ENCODE data around the gene DYRK1B.

DNA sequence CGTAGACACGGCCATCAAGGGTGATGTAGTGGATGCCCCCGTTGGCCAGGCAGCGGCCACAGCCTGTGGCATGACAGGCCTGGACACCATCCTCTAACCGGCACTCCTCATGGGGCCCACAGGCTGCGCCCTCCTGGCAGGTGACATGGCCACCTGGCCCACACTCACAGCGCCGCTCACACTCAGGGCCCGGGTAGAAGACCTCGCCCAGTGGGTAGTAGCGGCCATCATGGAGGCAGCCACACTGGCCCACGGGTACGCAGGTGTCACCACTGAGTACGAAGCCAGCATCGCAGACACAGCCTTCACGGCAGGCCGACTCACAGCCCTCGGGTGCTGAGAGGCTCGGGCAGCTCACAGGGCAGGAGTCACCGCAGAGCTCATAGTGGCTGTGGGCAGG, 39.4 kb upstream of the DYRK1B start:
- TF ChIP-seq POLR2AphosphoS5 (IDR thresholded peaks at IDR 0.05) (no peak), POLR2A (IDR thresholded peaks at IDR 0.05; ENCODE audit: low read depth) (no peak), EP300 (IDR thresholded peaks at IDR 0.05) (no peak)
- TF ChIP-seq, protein P1, sequence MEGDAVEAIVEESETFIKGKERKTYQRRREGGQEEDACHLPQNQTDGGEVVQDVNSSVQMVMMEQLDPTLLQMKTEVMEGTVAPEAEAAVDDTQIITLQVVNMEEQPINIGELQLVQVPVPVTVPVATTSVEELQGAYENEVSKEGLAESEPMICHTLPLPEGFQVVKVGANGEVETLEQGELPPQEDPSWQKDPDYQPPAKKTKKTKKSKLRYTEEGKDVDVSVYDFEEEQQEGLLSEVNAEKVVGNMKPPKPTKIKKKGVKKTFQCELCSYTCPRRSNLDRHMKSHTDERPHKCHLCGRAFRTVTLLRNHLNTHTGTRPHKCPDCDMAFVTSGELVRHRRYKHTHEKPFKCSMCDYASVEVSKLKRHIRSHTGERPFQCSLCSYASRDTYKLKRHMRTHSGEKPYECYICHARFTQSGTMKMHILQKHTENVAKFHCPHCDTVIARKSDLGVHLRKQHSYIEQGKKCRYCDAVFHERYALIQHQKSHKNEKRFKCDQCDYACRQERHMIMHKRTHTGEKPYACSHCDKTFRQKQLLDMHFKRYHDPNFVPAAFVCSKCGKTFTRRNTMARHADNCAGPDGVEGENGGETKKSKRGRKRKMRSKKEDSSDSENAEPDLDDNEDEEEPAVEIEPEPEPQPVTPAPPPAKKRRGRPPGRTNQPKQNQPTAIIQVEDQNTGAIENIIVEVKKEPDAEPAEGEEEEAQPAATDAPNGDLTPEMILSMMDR (IDR thresholded peaks at IDR 0.05) = no peak
